ENCODE results near the gene SLC6A16.

DNA sequence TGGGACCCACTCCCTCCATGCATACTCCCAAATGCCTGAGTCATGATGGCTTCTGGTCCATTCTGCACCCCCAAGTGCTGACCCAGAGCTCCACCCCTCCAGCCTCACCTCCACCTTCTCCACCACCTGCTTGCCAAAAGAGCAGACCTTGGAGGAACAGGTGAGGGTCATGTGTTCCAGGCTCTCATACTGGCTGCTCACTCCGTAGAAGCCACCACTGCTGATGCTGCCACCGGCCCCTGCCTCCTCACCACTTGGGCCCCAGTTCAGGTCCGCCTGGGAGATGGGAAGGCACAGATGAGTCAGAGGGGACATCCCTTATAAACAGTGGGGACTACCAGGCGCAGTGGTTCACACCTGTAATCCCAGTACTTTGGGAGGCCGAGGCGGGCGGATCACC, 18.1 kb upstream of the SLC6A16 start:
- TF ChIP-seq, protein P1, sequence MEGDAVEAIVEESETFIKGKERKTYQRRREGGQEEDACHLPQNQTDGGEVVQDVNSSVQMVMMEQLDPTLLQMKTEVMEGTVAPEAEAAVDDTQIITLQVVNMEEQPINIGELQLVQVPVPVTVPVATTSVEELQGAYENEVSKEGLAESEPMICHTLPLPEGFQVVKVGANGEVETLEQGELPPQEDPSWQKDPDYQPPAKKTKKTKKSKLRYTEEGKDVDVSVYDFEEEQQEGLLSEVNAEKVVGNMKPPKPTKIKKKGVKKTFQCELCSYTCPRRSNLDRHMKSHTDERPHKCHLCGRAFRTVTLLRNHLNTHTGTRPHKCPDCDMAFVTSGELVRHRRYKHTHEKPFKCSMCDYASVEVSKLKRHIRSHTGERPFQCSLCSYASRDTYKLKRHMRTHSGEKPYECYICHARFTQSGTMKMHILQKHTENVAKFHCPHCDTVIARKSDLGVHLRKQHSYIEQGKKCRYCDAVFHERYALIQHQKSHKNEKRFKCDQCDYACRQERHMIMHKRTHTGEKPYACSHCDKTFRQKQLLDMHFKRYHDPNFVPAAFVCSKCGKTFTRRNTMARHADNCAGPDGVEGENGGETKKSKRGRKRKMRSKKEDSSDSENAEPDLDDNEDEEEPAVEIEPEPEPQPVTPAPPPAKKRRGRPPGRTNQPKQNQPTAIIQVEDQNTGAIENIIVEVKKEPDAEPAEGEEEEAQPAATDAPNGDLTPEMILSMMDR (IDR thresholded peaks at IDR 0.05) = no peak
- no peak for TF ChIP-seq POLR2A (IDR thresholded peaks at IDR 0.05)
